Ectodermal cell (in vitro differentiated cells): ENCODE results near the gene LGMN.
"Not testable (repeated sequence)": the region's sequence is repeated elsewhere in the genome, so short reads cannot be mapped to it uniquely, and the experiment has no call there.

Experiments used
- H3K27ac ChIP-seq: 2 replicates; pipeline ENCODE4 v1.7.0; 2013; ENCODE audit warnings: mild to moderate bottlenecking, low read depth, low read length; ENCODE audit not compliant: insufficient read depth, poor library complexity, severe bottlenecking
- H3K27me3 ChIP-seq: 2 replicates; pipeline ENCODE4 v1.7.0; 2013; ENCODE audit warnings: mild to moderate bottlenecking, low read length; ENCODE audit not compliant: insufficient read depth, control insufficient read depth, poor library complexity, severe bottlenecking
- H3K36me3 ChIP-seq: one replicate; pipeline ENCODE4 v1.7.0; 2013; ENCODE audit warnings: low read length; ENCODE audit not compliant: control insufficient read depth, insufficient read depth
- H3K4me1 ChIP-seq: one replicate; pipeline ENCODE4 v1.7.0; 2013; ENCODE audit warnings: low read length; ENCODE audit not compliant: control insufficient read depth, insufficient read depth
- H3K4me3 ChIP-seq: 2 replicates; pipeline ENCODE4 v1.7.0; 2013; ENCODE audit warnings: low read depth, low read length, control low read depth; ENCODE audit not compliant: insufficient read depth
- H3K9me3 ChIP-seq: 2 replicates; pipeline ENCODE4 v1.7.0; 2013; ENCODE audit warnings: mild to moderate bottlenecking, low read length, moderate library complexity; ENCODE audit not compliant: control insufficient read depth
- WGBS, 2 experiments: methylation state at CpG; one replicate each; pipeline ENCODE4 v1.1.7; 2013; ENCODE audit warnings: missing lambda C conversion rate in 2 of 2; 5-methylcytosine and 5-hydroxymethylcytosine counted together

LGMN gene

GRCh38 chr14:92783813-92784431, 35.5 kb upstream of the LGMN start:
- Histone ChIP-seq H3K27ac (no peak overlapping the region), H3K36me3 (no peaks in the 10 kb centered on the region), H3K27me3 (no peaks in the 10 kb centered on the region), H3K4me1 (no peaks in the 10 kb centered on the region), H3K4me3 (no peak overlapping the region), H3K9me3 (no peaks in the 10 kb centered on the region)
- WGBS, 2 experiments = 85 to 86% methylated on average over 2 of the region's 2 CpGs

GRCh38 chr14:92781350-92781749, 32.9 kb upstream of the LGMN start:
- Histone ChIP-seq H3K36me3 (no peaks in the 10 kb centered on the region), H3K4me1 (no peaks in the 10 kb centered on the region), H3K9me3 (no peaks in the 10 kb centered on the region), H3K4me3 (no peak overlapping the region), H3K27ac (no peak overlapping the region), H3K27me3 (no peaks in the 10 kb centered on the region)
- 80 to 86% methylated on average over 3 of the region's 3 CpGs for WGBS, 2 experiments

GRCh38 chr14:92780444-92781232, 32.2 kb upstream of the LGMN start:
- no peak overlapping the region for H3K4me3 ChIP-seq
- no peaks in the 10 kb centered on the region for H3K36me3 ChIP-seq
- no peak overlapping the region for H3K27ac ChIP-seq
- WGBS, 2 experiments = 92 to 98% methylated on average over 5 to 6 of the region's 7 CpGs
- H3K9me3 ChIP-seq = no peaks in the 10 kb centered on the region
- H3K27me3 ChIP-seq = no peaks in the 10 kb centered on the region
- H3K4me1 ChIP-seq = no peaks in the 10 kb centered on the region

- H3K4me3 ChIP-seq, H3K9me3 ChIP-seq, H3K36me3 ChIP-seq, H3K27me3 ChIP-seq, H3K4me1 ChIP-seq, H3K27ac ChIP-seq: not testable (repeated sequence)
- WGBS, 2 experiments = 92 to 100% methylated on average over 2 of the region's 3 CpGs
These were observed 30.6 kb upstream of the LGMN start for GRCh38 chr14:92778868-92779565.

- H3K9me3 ChIP-seq, H3K4me3 ChIP-seq, H3K4me1 ChIP-seq, H3K27ac ChIP-seq, H3K27me3 ChIP-seq, H3K36me3 ChIP-seq: not testable (repeated sequence)
- 44 to 46% methylated on average over 2 of the region's 2 CpGs for WGBS, 2 experiments
These were observed 26.9 kb upstream of the LGMN start for GRCh38 chr14:92775292-92775691.

- 89 to 90% methylated on average over 7 to 8 of the region's 8 CpGs for WGBS, 2 experiments
These were observed 26.1 kb upstream of the LGMN start for GRCh38 chr14:92774572-92774971.

GRCh38 chr14:92770484-92770883, 22.1 kb upstream of the LGMN start:
- H3K9me3 ChIP-seq = no peaks in the 10 kb centered on the region
- no peak overlapping the region for H3K27ac ChIP-seq
- no peaks in the 10 kb centered on the region for H3K36me3 ChIP-seq
- no peaks in the 10 kb centered on the region for H3K27me3 ChIP-seq
- H3K4me1 ChIP-seq = no peaks in the 10 kb centered on the region
- 94 to 100% methylated on average over 1 to 2 of the region's 2 CpGs for WGBS, 2 experiments
- H3K4me3 ChIP-seq = no peak overlapping the region

More at GRCh38 chr14:92774572-92774971, 26.1 kb upstream of the LGMN start:
- Histone ChIP-seq H3K4me1 (no peaks in the 10 kb centered on the region), H3K4me3 (no peak overlapping the region), H3K9me3 (no peaks in the 10 kb centered on the region), H3K27me3 (no peaks in the 10 kb centered on the region), H3K27ac (no peak overlapping the region), H3K36me3 (no peaks in the 10 kb centered on the region)

- no peak overlapping the region for H3K4me3 ChIP-seq
- no peaks in the 10 kb centered on the region for H3K4me1 ChIP-seq
- 93 to 99% methylated on average over 5 of the region's 5 CpGs for WGBS, 2 experiments
- H3K27me3 ChIP-seq = no peaks in the 10 kb centered on the region
- no peaks in the 10 kb centered on the region for H3K36me3 ChIP-seq
- H3K9me3 ChIP-seq = no peaks in the 10 kb centered on the region
- H3K27ac ChIP-seq = no peak overlapping the region
These were observed 20.4 kb upstream of the LGMN start for GRCh38 chr14:92768795-92769194.

GRCh38 chr14:92768236-92768635, 19.8 kb upstream of the LGMN start:
- not testable (repeated sequence) for H3K27me3 ChIP-seq, H3K4me1 ChIP-seq, H3K4me3 ChIP-seq, H3K36me3 ChIP-seq, H3K9me3 ChIP-seq, H3K27ac ChIP-seq
- WGBS, 2 experiments = 86 to 91% methylated on average over 1 of the region's 1 CpG
